ENCODE measurements around the gene JAML.

JAML gene

DNA sequence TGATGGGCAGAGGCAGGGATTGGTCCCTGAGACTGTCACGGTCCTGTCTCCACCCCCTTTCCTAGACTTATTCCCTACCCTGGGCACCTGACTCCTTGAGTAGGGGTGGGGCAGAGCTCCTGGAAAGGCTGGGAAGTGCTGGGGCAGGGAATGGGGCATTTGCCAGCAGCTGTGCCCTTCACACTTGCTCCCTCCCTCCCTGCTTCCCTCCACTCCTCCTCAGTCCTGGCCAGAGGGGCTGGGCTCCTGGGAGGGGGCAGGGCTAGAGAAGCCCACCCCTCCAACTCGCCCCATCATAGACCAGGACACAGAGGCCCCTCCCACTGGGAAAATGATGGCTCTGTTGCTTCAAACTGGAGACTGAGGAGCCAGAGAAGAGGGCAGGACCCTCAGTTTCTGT, 59.9 kb downstream of the JAML start:
- TF ChIP-seq, protein P1, sequence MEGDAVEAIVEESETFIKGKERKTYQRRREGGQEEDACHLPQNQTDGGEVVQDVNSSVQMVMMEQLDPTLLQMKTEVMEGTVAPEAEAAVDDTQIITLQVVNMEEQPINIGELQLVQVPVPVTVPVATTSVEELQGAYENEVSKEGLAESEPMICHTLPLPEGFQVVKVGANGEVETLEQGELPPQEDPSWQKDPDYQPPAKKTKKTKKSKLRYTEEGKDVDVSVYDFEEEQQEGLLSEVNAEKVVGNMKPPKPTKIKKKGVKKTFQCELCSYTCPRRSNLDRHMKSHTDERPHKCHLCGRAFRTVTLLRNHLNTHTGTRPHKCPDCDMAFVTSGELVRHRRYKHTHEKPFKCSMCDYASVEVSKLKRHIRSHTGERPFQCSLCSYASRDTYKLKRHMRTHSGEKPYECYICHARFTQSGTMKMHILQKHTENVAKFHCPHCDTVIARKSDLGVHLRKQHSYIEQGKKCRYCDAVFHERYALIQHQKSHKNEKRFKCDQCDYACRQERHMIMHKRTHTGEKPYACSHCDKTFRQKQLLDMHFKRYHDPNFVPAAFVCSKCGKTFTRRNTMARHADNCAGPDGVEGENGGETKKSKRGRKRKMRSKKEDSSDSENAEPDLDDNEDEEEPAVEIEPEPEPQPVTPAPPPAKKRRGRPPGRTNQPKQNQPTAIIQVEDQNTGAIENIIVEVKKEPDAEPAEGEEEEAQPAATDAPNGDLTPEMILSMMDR (IDR thresholded peaks at IDR 0.05; ENCODE audit: control extremely low read depth, extremely low read depth, low read depth, missing control alignments) = no peak

DNA sequence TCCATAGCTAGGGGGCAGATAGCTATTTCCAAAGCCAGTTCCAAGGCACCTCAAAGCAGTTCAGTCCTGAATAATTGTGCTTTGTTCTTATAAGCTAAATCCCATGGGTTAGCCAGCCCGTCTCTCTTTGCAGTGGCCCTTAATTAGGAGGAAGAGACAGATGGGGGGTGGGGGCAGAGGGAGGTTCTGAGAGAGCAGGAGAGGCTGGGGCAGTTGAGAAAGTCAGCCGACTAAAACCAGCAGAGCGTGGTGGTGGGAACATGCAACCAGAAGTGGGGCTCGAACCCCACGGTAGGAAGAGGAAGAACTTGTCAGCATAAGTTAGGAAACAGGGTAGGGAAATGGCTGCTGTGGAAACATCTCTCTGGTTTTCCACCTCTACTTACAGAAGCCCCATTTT, 61.3 kb downstream of the JAML start:
- TF ChIP-seq, protein P1 (IDR thresholded peaks at IDR 0.05; ENCODE audit: control extremely low read depth, extremely low read depth, low read depth, missing control alignments) = no peak
- CTCF ChIA-PET = interaction anchor here (1.1 to 1.6 kb wide), 4 partner anchors 9 to 128 kb away, joined by 3 to 14 read pairs (median 4); no protein-coding TSS in a partner anchor
- DNase-seq (ENCODE audit: extremely low spot score) = no peak
- POLR2A ChIA-PET = no interaction called here

More for the DNA sequence above, 59.9 kb downstream of the JAML start:
- no peak for DNase-seq (ENCODE audit: extremely low spot score)
- ChIA-PET CTCF (interaction anchor here (1.2 kb wide), 1 partner anchor 126 kb away, joined by 3 read pairs; no protein-coding TSS in a partner anchor), POLR2A (no interaction called here)

DNA sequence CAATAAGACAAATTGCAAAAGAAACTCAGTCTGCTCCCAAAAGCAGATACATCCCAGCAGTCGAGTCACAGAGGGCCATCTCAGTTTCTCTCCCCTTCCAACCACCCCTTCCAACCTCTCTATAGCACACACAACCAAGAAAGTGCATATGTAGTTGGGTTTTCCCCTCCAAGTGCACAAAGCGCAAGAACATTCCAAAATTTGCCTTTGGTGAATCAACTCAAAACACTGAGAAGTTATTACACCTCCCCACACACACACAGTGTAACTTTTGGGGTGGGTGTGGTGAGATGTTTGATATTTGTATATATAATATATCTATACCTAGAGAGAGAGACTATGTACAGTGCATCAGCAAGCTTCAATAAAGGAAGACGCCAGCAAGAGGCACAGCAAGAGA, 62.0 kb downstream of the JAML start:
- DNase-seq (ENCODE audit: extremely low spot score) = no peak
- ChIA-PET POLR2A (no interaction called here), CTCF (interaction anchor here (1.4 to 1.6 kb wide), 2 partner anchors 10 to 36 kb away, joined by 3 to 14 read pairs; no protein-coding TSS in a partner anchor)
- TF ChIP-seq, protein P1 (IDR thresholded peaks at IDR 0.05; ENCODE audit: control extremely low read depth, extremely low read depth, low read depth, missing control alignments) = no peak

DNA sequence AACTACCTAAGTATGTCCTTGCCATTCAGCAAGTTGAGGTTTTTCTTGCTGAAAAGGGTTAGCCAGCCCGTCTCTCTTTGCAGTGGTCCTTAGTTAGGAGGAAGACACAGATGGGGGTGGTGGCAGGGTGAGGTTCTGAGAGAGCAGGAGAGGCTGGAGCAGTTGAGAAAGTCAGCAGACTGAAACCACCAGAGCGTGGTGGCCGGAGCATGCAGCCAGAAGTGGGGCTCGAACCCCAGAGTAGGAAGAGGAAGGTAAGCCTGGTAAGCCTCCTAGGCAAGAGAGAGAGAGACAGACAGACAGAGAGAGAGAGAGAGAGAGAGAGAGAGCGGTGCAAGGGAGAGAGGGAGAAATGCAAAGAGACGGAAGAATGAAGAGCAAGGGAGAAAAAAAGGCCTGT, 63.0 kb downstream of the JAML start:
- TF ChIP-seq, protein P1 (IDR thresholded peaks at IDR 0.05; ENCODE audit: control extremely low read depth, extremely low read depth, low read depth, missing control alignments) = no peak
- CTCF ChIA-PET = no interaction called here

DNA sequence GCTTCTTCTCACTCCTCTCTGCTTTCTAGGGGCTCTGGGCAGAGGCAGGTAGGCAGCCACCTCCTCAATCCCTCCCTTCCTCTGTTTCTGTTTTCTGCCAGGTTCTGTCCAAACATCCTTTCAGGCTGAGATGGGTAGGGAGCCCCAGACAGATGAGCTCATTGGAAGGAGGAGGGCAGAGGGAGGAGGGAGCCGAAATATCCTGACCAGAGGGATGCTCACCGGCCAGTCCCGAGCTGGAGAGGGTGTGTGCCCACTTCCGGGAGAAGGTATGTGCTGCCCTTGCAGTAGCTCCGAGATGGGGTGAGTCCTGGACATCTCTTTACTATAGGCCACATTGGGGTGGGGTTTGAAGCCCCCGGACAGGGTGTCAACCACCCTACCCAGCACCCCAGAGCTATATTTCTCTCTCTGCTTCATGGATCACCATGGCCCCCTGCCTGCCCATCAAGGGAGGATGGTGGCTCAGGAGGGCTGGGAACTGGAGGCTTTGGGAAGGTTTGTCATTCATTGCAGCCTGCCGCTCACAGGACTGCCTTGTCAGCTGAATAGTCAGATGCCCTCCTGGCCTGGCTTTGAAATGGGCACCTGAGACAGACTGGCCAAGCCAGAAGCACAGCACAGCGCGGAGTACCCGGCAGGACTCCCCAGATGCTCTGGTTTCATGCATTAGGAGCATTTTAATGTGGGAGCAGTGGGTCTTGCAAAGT, 67.5 kb downstream of the JAML start:
- CTCF ChIA-PET = interaction anchor here (1.1 to 7.4 kb wide), 4 partner anchors 13 to 732 kb away, joined by 3 to 73 read pairs (median 4); no protein-coding TSS in a partner anchor
- no peak for DNase-seq (ENCODE audit: extremely low spot score)
- TF ChIP-seq, protein P1 (IDR thresholded peaks at IDR 0.05; ENCODE audit: control extremely low read depth, extremely low read depth, low read depth, missing control alignments) = no peak
- POLR2A ChIA-PET = no interaction called here

More for the DNA sequence above, 63.0 kb downstream of the JAML start:
- POLR2A ChIA-PET = no interaction called here
- no peak for DNase-seq (ENCODE audit: extremely low spot score)

DNA sequence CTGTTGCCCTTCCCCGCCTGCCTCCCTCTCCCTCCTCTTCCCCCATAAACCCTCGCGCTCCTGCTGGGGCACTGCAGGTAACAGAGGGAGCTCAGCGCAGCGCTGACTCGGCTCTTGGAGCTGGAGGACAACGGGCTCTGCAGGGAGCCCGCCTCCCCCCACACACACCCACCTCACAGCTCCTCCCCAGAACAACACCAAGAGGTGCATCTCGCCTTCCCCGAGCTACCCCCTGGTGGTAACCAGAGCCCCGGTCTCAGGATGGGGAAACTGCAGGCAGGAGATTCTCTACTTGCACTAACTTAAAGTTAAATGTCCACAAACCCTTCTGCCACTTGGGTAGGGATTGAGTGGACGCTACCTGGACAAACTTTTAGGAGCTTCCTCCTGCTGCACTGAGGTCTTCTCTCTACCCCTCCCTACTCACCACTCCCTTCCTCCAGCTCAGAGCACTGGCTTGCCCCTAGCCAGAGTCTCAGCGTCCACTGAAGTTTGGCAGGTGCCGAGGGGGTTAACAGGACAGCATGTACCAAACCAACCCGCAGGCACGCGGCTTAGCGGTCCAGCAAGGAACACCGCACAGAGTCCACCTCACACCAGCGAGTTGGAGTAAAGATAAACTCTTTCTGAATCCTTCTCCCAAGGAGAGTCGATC, 68.2 kb downstream of the JAML start:
- TF ChIP-seq, protein P1 (IDR thresholded peaks at IDR 0.05; ENCODE audit: control extremely low read depth, extremely low read depth, low read depth, missing control alignments) = no peak
- DNase-seq (ENCODE audit: extremely low spot score) = no peak
- ChIA-PET POLR2A (no interaction called here), CTCF (interaction anchor here (1.1 to 7.4 kb wide), 4 partner anchors 12 to 731 kb away, joined by 3 to 73 read pairs (median 14); no protein-coding TSS in a partner anchor)

All from GM10248 (cell line).